ENCODE measurements around the gene FZD7. TPM values are rescaled to one million over a fixed set of nuclear protein-coding genes. Genes with fewer than 3 reads are reported as not detected.

FZD7 gene
- total and polyA plus RNA-seq, 9 of the 15 experiments (the other 6 are each of a cell fraction or from before 2014, with no cell fraction given) = 0.11 to 2.4 (median 0.69) TPM

GRCh38 chr2:202007983-202008354 is 25.7 kb upstream of the FZD7 start:
- DNase-seq (ENCODE audit: extremely low read depth in 1 of 4, low spot score in 3 of 4) (no peak), ATAC-seq (no peak), FAIRE-seq (no peak)
- in situ Hi-C loops (cut with MboI) = no loop called here
- Histone ChIP-seq H3K4me3 (no peak overlapping the region), H4K20me1 (replicated peaks; ENCODE audit: control insufficient read depth, insufficient read depth, low read length) (no peaks in the 10 kb centered on the region), H3K9me1 (ENCODE audit: control insufficient read depth, insufficient read depth, low read length) (no peaks in the 10 kb centered on the region), H3K4me1 (replicated peaks in 1 of 2; ENCODE audit: control insufficient read depth in 2 of 2, insufficient read depth in 2 of 2, low read length in 2 of 2) (no peaks in the 10 kb centered on the region), H3K9ac (ENCODE audit: insufficient read depth in 1 of 2, low read depth in 2 of 2, low read length in 2 of 2) (no peak overlapping the region), H3K36me3 (ENCODE audit: control insufficient read depth, insufficient read depth, low read length) (no peaks in the 10 kb centered on the region), H3K79me2 (ENCODE audit: control insufficient read depth, insufficient read depth, low read length) (no peaks in the 10 kb centered on the region), H3K27me3 (ENCODE audit: control insufficient read depth in 2 of 2, insufficient read depth in 2 of 2, low read length in 2 of 2) (peaks cover 0 to 17% of the 10 kb centered on the region in 2 experiments), H3K4me2 (ENCODE audit: insufficient read depth, low read length) (no peak overlapping the region), H3K27ac (ENCODE audit: extremely low read depth, low read depth, low read length) (no peak overlapping the region), H2AFZ (ENCODE audit: low read depth, low read length) (no peak overlapping the region), H3K9me3 (replicated peaks; ENCODE audit: control insufficient read depth, insufficient read depth, low read depth, low read length) (no peaks in the 10 kb centered on the region)
- 0% methylated on average over 2 of the region's 2 CpGs for WGBS (ENCODE audit: insufficient coverage, low coverage, missing lambda C conversion rate)
- TF ChIP-seq MAFK (IDR thresholded peaks at IDR 0.05; ENCODE audit: low read length) = no peak
- no peak for TF ChIP-seq ZNF263 (CRISPR knock-in tag; IDR thresholded peaks at IDR 0.05; ENCODE audit: borderline replicate concordance)
- no peak for TF ChIP-seq GMEB1 (CRISPR knock-in tag; IDR thresholded peaks at IDR 0.05)
- no TSS peak for BruUV-seq (replicated peaks)
- ChIA-PET POLR2A (no interaction called here), CTCF (ENCODE audit: low intra/inter-chr PET ratio) (no interaction called here)
- intact Hi-C loops (cut with micrococcal nuclease) = no loop called here

GRCh38 chr2:202009019-202009481 is 24.6 kb upstream of the FZD7 start:
- TF ChIP-seq KHSRP (IDR thresholded peaks at IDR 0.05) = no peak
- TF ChIP-seq PHB (CRISPR knock-in tag; IDR thresholded peaks at IDR 0.05) = no peak
- no peak for TF ChIP-seq BMI1 (IDR thresholded peaks at IDR 0.05; ENCODE audit: low read length)
- TF ChIP-seq CREM (IDR thresholded peaks at IDR 0.05; ENCODE audit: low read depth) = no peak
- no peak for TF ChIP-seq MEIS2 (IDR thresholded peaks at IDR 0.05; ENCODE audit: partially characterized antibody)
- TF ChIP-seq MTF1 (CRISPR knock-in tag; IDR thresholded peaks at IDR 0.05; ENCODE audit: borderline replicate concordance) = no peak
- no peak for TF ChIP-seq TSC22D4 (tag; IDR thresholded peaks at IDR 0.05)
- no TSS peak for BruUV-seq (replicated peaks)
- no peak for ATAC-seq
- H3K9me3 ChIP-seq (replicated peaks; ENCODE audit: control insufficient read depth, insufficient read depth, low read depth, low read length) = no peaks in the 10 kb centered on the region
- no peaks in the 10 kb centered on the region for H3K36me3 ChIP-seq (ENCODE audit: control insufficient read depth, insufficient read depth, low read length)
- H3K27ac ChIP-seq (ENCODE audit: extremely low read depth, low read depth, low read length) = no peak overlapping the region
- in situ Hi-C loops (cut with MboI) (no loop called here), intact Hi-C loops (cut with micrococcal nuclease) (no loop called here)
- CTCF ChIA-PET (ENCODE audit: low intra/inter-chr PET ratio) = no interaction called here
- no peaks in the 10 kb centered on the region for H3K9me1 ChIP-seq (ENCODE audit: control insufficient read depth, insufficient read depth, low read length)
- WGBS (ENCODE audit: insufficient coverage, low coverage, missing lambda C conversion rate) = 0% methylated on average over 5 of the region's 5 CpGs
- no peak overlapping the region for H3K4me3 ChIP-seq
- H3K9ac ChIP-seq (ENCODE audit: insufficient read depth in 1 of 2, low read depth in 2 of 2, low read length in 2 of 2) = no peak overlapping the region
- no peak overlapping the region for H2AFZ ChIP-seq (ENCODE audit: low read depth, low read length)
- DNase-seq (ENCODE audit: extremely low read depth in 1 of 4, low spot score in 3 of 4) = no peak
- H4K20me1 ChIP-seq (replicated peaks; ENCODE audit: control insufficient read depth, insufficient read depth, low read length) = no peaks in the 10 kb centered on the region
- H3K27me3 ChIP-seq (ENCODE audit: control insufficient read depth in 2 of 2, insufficient read depth in 2 of 2, low read length in 2 of 2) = peaks cover 0 to 17% of the 10 kb centered on the region in 2 experiments
- FAIRE-seq = no peak
- H3K4me1 ChIP-seq (replicated peaks in 1 of 2; ENCODE audit: control insufficient read depth in 2 of 2, insufficient read depth in 2 of 2, low read length in 2 of 2) = no peaks in the 10 kb centered on the region
- H3K4me2 ChIP-seq (ENCODE audit: insufficient read depth, low read length) = no peak overlapping the region
- H3K79me2 ChIP-seq (ENCODE audit: control insufficient read depth, insufficient read depth, low read length) = no peaks in the 10 kb centered on the region
- POLR2A ChIA-PET = no interaction called here

Measured in K562 (cell line).